Stimulated activated CD8-positive, alpha-beta memory T cell treated with anti-CD3 and anti-CD28 coated beads, Interleukin-15, amount 100 ng/mL, for 1 hour (primary cell): ENCODE results near the gene MRPS11.
"Not testable (repeated sequence)": the region's sequence is repeated elsewhere in the genome, so short reads cannot be mapped to it uniquely, and the experiment has no call there.

ENCODE experiments used
- DNase-seq: peaks from one replicate; pipeline ENCODE4 v3.0.0-alpha.2; 2020; ENCODE audit warnings: low read depth

Gene MRPS11

DNA sequence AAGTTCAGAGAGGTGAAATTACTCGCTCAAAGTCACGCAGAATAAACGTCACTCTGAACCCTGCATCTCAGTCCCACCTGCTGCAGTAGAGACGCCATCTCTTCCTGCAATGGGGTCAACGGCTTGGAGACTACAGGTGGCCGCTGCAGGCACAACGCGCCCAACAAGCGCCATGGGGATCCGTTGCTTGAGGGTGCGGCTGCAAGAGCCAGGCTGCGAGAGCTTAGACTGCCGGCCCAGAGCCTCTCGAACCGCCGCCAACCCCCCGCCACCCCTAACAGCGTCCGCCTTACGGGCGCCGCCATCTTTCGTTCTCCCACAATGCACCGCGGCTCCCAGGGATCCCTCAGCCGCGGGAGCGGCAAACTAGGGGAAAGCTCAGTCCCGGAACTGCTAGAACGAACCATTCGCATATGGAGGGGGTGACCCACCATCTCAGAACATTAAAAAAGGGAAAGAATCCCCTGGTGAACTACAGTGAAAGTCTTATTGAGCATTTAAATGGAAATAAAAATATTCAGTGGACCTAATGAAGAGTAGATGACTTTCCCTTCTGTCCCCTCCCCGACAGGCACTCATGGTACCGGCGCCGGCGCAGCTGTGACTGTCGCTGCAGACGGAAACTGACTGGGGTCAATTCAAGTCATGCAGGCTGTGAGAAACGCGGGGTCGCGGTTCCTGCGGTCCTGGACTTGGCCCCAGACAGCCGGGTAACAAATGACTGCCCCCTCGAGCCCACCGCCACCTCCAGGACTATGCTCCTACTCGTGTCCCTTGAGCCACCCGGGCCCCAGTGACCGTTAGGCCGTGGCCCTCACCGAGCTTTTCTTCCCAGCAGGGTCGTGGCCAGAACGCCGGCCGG, at the start of gene MRPS11, which contains the start of gene MRPL46:
MRPS11 (plus strand) TSS at position 636 of the 862 bp plus-strand sequence; CDS start at position 646, 10 bp downstream.
MRPL46 (minus strand) TSS at position 316 of the 862 bp plus-strand sequence; CDS start at position 305, 11 bp downstream.
- DNase-seq, result peak; percentile 83

DNA sequence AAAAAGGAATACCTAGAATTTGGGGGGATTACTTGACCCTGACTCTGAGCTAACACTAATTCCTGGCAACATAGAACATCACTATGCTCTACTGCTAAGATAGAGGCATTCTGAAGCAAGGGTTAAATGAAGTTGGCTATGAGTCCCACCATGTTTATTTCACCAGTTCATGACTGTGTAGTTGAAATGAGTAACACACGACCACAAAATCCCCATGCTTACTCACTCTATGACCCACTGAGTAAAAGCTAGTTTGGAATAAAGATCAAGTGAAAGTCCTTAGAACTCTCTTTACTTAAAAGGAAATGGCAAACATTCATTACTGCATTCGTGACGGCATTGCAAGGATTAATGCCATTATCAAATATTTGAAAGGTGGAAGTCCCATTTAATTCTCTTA, 47.7 kb upstream of the MRPS11 start:
- no peak for DNase-seq

DNA sequence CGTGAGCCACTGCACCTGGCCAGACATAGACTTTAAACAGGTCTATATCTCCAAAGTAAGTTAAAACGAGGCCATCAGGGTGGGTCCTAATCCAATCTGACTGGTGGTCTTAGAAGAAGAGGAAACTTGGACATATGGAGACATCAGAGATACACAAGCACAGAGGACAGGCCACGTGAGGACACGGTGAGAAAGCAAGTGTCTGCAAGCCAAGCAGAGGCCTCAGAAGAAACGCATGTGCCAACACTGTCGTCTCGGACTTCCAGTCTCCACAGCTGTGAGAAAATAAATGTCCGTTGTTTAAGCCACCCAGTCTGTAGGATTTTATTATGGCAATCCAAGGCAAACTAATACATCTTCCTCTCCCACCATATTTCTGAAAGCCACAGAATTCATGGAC, 44.2 kb upstream of the MRPS11 start:
- DNase-seq, result no peak

DNA sequence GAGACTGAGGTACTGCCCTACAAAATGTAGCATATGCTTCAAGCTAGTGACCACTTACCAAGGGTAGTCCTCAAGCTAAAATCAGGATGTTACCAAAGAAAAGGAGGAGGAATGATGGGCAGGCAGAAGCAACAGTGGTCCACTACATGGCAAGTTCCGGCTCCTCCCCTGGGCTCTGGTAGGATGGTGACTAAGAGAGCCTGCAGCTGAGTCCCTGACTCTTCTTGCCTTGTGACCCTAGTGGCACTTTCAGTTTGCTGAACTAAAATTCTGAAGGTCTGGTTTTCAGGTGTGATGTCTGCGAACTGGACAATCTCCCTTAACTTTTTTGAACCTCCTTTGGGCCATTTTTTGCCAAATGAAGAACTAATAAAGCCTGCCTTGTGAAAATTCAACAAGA, 41.2 kb upstream of the MRPS11 start:
- no peak for DNase-seq

DNA sequence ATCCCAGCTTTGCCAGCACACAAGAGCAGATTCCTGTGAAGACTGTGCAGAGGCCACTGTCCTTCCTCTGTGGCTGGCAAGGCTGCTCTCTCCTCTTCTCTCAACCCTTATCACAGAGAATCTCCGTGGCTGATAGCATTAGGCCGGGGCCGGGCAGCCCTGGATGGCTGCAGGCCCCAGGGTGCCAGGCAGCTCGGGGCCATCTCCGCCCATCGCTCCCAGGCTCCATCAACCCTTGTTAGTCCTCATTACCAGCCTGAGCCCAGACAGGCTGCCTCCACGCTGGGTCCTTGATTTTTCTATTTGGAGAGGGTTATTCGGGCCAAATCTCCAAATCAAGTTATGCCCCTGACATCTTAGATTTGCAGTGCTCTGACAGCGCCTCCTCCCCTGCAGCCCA, 39.5 kb upstream of the MRPS11 start:
- DNase-seq, result no peak

DNA sequence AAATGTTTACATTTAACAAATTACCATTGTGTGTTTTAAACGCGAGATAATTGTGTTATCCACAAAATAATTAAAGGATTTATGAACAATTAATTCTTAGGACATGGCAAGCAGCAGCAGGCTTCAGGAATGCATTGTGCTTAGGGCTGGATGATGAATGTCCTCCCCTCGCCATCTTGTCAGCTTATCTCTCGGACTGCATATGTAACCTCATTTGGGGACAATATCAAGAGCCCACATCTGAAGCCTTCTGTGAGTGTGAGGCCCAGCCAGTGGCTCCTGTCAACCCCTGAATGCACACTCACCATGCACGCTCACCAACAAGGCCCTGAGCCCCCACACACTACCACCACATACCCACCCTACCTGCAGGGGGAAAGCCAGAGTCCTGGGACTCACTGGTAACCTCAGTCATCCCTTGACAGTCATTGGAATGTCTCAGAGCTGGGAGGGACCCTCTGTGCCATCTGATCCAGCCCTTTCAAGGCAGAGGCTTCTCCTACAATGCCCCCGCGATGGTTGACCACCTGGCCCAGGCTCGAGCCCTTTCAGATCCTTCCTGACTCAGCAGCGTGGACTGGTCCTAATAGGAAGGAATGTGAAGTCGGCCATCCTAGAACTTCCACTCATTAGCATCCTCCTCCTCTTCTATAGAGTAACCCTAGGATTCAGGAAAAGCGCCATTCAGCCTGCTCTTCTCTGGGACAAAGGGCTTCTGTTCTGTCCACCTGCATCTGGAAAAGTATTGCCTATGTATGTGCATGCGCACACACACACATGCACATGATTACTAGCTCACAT, 38.5 kb upstream of the MRPS11 start:
- DNase-seq, result no peak

DNA sequence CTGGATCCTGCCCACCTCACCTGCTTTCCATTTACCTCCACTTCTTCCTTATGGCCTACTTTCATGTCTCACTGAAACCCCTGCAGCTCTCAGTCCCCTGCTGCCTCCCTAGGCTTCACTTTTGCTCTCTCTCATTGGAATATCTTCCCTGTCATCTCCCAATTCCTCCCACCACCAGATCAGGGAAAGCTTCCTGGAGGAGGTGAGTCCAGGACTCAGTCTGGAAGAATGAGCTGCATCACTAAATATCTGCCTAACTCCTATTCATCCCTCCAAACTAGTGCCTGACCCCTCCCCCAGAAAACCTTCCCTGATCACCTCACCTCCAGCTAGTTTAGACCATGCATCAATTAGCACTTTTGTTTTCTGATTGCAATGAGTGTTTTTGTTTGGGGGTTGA, 37.5 kb upstream of the MRPS11 start:
- no peak for DNase-seq

DNA sequence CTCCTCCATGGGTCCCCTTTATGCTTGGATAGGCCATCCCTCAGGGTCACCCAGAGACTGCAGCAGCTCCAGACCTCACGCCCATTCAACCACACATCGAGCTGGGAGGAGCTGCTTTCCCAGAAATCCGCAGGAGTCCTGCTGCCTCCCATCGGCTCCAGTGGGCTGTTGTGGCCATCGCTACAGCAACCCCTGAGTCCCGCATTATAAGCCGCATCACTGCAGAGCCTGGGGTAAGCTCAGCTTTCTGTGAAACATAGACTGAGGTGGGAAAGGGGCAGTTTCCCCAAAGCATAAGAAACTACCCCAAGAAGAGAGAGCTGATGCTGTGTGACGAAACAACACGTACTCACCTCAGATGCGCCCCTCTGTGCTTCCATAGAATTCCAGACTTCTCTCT, 36.1 kb upstream of the MRPS11 start:
- no peak for DNase-seq

DNA sequence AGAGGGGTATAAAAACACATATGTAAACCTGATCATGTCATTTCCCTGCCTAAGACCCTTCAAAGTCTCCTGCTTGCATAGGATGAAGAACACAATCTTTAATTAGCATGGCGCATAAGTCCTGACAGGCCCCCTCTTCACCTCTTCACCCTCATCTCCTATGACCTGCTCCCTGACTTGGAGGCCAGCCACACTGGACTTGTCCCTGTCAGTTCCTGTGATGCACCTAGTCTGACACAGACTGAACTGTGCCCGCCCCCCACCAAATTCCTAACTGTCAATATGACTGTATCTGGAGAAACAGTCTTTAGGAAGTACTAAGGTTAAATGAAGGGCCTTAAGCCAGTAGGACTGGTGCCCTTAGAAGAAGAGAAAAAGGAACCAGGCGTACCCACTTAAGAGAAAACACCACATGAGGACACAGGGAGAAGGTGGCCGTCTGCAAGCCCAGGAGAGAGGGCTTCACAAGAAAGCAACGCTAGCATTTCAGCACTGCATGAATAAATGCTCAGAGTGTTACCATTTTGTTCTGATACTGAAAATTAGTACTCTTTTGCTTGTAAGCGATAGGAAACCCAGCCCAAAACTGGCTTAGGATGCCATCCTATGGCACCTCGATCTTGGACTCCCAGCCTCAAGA, 34.3 kb upstream of the MRPS11 start:
- DNase-seq, result no peak

DNA sequence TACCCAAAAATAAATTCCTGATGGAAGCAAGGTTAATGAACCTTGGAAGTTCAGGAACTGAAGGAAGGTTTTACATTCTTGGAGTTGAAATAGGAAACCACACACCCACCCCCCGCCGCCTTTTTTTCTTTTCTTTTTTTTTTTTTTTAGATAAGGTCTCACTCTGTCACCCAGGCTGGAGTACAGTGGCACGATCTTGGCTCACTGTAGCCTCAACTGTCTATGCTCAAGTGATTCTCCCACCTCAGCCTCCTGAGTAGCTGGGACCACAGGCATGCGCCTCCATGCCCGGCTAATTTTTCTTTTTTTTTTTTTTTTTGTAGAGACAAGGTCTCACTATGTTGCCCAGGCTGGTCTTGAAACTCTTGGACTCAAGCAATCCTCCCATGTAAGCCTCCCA, 33.4 kb upstream of the MRPS11 start:
- DNase-seq, result not testable (repeated sequence)

DNA sequence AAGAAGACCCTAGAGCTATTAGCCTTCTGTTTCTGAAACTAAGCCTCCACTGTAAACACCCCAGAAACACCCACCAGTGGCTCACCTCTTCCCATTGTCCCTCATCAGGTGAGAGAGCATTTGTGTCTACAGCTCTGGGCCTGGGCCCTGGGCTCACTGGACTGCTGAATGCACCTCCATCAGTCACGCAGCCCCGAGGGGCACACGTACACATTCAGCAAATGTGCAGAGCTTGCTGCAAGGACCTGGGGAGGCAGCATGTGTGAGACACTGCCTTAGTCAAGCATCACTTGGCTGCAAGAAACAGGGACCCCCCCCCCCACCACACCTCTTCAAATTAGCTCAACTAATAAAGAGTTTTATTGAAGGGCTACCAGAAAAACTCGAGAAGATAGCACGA, 29.3 kb upstream of the MRPS11 start:
- no peak for DNase-seq

DNA sequence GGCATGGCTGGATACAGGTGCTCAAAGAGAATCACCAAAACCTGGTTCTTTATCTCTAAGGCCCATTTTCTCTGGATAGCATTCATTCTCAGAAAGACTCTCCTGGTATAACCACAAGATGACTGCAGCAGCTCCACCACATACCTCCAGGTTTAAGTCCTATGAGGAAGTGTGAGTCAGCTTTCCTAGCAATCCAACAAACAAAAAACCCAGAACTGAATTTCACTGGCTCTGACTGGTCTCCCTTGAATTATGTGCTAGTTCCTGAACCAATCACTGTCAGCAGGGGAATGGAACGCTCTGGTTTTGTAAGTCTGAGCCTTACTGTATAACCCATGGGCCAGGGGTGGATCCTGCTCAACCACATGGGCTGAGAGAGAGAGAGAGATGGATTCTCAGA, 27.5 kb upstream of the MRPS11 start:
- DNase-seq, result no peak

DNA sequence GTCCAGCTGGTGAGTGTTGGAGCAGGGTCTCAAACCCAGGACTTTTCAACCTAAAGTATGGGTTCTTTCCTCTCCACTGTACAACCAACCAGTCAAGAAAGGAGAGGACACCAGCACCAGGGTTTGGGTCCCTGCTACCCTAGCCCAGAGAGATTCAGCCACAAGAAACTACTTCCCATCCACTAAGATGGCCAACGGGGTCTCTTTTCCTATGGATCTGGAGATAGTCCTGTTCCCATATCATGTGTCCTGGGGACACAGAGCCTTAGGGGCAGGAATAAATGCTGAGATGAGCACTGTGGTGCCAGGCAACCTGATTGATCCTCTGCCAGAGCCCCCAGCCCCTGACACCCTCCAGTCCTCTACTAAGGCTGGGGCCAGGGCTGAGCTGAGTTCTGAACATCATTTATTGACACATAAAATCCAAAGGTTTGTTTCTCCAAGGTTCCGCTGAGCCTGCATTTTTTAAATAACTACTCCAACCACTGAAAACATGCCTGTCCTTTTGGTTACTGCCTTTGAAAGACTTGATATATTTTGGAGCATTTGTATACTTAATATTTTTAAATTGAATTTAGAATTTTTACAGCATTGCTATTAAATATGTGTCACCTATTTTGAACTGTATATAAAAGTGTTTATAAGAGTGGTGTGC, 26.3 kb upstream of the MRPS11 start:
- DNase-seq, result no peak

DNA sequence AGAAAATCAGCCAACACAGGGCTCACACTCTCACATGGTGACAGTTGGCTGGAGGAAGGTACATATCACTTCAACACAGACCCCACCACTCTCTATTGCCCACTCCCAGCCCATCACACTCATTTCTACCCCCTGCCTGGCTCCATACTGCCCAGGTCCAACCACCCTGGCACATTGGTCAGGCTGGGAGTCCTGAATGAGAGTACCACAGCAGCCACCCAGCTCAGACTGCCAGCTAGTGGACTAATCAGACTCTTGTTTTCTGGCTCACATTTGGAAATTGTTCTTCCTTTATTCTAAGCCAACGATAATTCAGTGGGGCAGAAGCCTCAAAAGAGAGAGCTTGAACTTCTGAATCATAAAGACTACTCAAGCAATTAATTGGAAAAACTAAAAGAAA, 20.3 kb upstream of the MRPS11 start:
- no peak for DNase-seq

DNA sequence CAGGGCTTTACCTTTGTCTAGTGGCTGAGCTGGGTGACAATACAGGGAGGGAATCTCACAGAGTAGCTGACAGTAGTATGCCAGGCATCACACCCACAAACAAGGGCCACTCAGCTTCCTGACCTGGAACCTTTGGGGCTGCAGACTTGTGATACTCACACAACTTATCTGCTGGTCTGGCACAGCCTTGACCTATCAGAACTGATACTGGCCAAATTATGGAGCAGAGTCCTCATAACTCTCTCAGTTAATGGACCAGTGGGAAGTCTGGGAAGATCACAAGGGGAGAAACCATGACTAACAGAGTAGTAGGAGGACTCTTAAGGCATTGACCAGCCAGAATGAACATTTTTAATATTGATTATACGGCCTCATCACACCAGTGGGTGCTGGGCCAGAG, 19.8 kb upstream of the MRPS11 start:
- no peak for DNase-seq

DNA sequence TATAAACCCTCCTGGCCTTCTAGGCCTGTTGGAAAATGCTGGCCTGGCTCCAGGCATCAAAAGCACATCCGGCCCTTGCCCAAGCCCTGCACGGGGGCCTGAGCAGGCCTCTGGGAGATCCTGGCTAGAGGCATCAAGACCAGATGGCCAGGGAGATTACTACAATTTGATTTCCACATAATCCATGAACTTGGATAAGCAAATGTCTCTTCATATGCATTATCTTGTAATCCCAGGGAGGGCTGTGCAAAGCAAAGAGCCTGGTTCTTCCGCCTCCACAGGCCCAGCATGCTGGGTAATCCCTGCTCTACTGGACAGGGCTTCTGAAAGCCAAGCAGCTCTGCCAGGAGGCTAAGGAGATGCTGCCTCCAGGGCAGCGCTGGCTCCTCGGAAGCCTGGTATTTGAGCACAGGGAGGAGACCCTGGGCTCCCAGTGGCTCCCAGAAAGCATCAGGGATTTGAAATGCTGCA, 18.5 kb upstream of the MRPS11 start:
- no peak for DNase-seq

DNA sequence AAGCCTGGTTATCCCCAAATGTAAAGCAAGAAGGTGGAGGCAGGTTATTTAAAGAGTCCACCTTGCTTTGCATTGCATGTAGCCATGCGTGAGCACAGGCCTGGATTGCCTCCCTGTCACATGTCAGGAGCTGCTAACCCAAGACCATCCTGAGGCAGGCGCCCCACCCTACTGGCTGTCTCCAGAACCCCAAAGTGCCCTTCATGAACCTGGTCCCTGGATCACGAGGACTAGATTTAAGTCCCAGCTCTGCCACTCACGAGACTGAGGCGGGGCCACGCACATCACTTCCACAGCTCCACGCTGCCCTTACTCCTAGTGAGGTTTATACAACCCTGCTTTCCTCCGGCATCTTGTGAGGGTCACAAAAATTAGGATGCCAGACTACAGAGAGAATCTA, 17.9 kb upstream of the MRPS11 start:
- DNase-seq, result no peak

DNA sequence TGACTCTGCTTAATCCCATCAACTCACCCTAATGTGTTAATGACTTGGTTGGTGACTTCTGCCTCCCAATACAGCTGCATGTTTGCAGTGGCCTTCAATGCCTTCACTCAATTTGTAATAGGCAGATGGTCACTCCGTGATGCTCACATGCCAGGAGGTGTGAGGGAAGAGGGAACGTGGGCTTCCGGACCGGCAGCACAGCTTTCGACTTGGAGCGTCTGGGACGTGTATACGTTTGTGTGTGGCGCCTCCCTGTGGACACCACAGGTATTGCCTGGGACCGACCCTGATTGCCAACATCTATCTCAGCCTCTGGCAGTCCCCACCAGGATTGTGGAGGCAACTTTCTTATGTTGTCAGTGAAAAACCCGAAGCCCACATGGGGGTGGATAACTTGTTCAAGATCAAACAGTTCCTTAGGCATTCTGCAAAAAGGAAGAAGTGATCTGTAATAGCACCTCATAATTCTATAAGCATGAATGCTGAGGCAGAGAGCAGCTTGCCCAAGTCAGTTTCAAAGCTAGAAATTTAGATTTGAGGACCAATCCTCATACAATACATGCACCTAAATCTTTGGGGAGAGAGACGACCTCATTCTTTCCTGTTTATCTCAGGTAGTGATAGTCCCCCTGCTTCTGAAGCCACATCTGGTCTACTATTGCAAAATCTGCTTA, 17.2 kb upstream of the MRPS11 start:
- peak; percentile 26 for DNase-seq

DNA sequence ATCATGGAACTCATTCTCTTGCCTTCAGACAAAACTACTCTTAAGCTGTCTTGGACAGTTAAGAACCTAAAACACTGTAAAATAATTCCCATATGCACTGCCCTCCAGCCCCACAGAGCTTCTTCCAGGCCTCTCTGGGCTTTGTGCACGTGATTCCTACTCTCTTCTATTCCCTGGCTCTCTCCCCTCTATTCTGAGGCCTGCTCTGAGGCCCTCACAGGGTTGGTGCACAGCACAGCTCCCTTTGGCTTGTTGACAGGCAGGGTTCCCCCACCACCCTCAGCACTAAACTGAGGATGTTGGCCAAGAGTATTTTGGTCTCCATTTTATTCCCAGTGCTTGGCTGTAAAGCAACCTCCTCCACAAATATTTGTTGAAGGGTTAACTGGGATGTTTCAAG, 13.9 kb upstream of the MRPS11 start:
- DNase-seq, result no peak

DNA sequence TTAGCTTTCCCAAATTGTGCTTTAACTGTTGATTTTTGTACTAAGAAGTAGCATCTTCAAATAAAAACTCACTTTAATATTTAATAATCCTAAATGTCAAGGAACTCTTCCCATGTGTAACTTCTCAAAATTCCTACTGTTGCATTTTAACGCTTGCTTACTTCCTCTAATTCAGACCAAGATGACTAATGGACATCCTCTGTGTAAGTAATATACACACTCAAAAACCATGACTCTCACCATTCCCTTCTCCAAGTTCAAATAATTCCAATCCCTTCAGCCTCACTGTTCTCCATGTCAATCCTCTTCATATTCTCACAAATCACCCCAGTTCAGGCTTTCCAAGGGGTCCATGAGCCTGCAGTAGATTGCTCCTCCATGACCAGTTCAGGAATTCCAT, 13.3 kb upstream of the MRPS11 start:
- no peak for DNase-seq
